H9 (cell line): ENCODE results near the gene CCDC102A. TPM values are rescaled to one million over a fixed set of nuclear protein-coding genes. Genes with fewer than 3 reads are reported as not detected.

Experiments used
- DNase-seq: peaks from one replicate; pipeline ENCODE4 v3.0.0-alpha.2; 2017
- H2AFZ ChIP-seq: one replicate; pipeline ENCODE4 v1.6.1; 2013; ENCODE audit warnings: mild to moderate bottlenecking, low read length, control low read depth, moderate library complexity
- H2AK5ac ChIP-seq: 2 replicates; pipeline ENCODE4 v1.6.1; 2013; ENCODE audit warnings: low read length, control low read depth, mixed read lengths; ENCODE audit not compliant: insufficient read length
- H2BK120ac ChIP-seq: one replicate; pipeline ENCODE4 v1.6.1; 2013; ENCODE audit warnings: low read depth, mild to moderate bottlenecking, low read length, control low read depth, inconsistent platforms; ENCODE audit not compliant: poor library complexity, severe bottlenecking
- H2BK12ac ChIP-seq: 2 replicates; pipeline ENCODE4 v1.6.1; 2013; ENCODE audit warnings: low read length, control low read depth, mixed read lengths, low read depth; ENCODE audit not compliant: insufficient read length
- H2BK15ac ChIP-seq: 2 replicates; pipeline ENCODE4 v1.6.1; 2013; ENCODE audit warnings: low read depth, low read length, control low read depth
- H2BK20ac ChIP-seq: one replicate; pipeline ENCODE4 v1.6.1; 2013; ENCODE audit warnings: low read depth, mild to moderate bottlenecking, low read length, control low read depth, inconsistent platforms; ENCODE audit not compliant: poor library complexity, severe bottlenecking
- H2BK5ac ChIP-seq: 2 replicates; pipeline ENCODE4 v1.6.1; 2013; ENCODE audit warnings: low read length, control low read depth, mixed read lengths; ENCODE audit not compliant: insufficient read length
- H3K14ac ChIP-seq: 2 replicates; pipeline ENCODE4 v1.6.1; 2013; ENCODE audit warnings: low read length, control low read depth; ENCODE audit not compliant: insufficient read depth
- H3K18ac ChIP-seq: 2 replicates; pipeline ENCODE4 v1.6.1; 2013; ENCODE audit warnings: low read depth, mild to moderate bottlenecking, mixed read lengths, low read length, control low read depth; ENCODE audit not compliant: insufficient read length
- H3K23ac ChIP-seq: 2 replicates; pipeline ENCODE4 v1.6.1; 2013; ENCODE audit warnings: low read length, control low read depth, mixed read lengths, low read depth; ENCODE audit not compliant: insufficient read length
- H3K23me2 ChIP-seq: 2 replicates; pipeline ENCODE4 v1.6.1; 2013; ENCODE audit warnings: low read depth, mild to moderate bottlenecking, mixed read lengths, low read length, control low read depth; ENCODE audit not compliant: insufficient read length, poor library complexity, severe bottlenecking
- H3K27ac ChIP-seq: 2 replicates; pipeline ENCODE4 v1.5.1; 2013; ENCODE audit warnings: low read length, control low read depth, mixed read lengths, low read depth; ENCODE audit not compliant: insufficient read length
- H3K27me3 ChIP-seq: 2 replicates; pipeline ENCODE4 v1.6.1; 2013; ENCODE audit warnings: low read length, control low read depth, inconsistent platforms; ENCODE audit not compliant: insufficient read depth
- H3K4ac ChIP-seq: 2 replicates; pipeline ENCODE4 v1.6.1; 2013; ENCODE audit warnings: low read depth, mild to moderate bottlenecking, control low read depth, inconsistent platforms, low read length, moderate library complexity
- H3K4me1 ChIP-seq: 2 replicates; pipeline ENCODE4 v1.6.1; 2013; ENCODE audit warnings: low read length, control low read depth, inconsistent platforms; ENCODE audit not compliant: insufficient read depth
- H3K4me2 ChIP-seq: 2 replicates; pipeline ENCODE4 v1.6.1; 2013; ENCODE audit warnings: low read length, control low read depth, mixed read lengths; ENCODE audit not compliant: insufficient read length, insufficient read depth
- H3K56ac ChIP-seq: 2 replicates; pipeline ENCODE4 v1.6.1; 2013; ENCODE audit warnings: low read depth, mild to moderate bottlenecking, mixed read lengths, low read length, control low read depth; ENCODE audit not compliant: insufficient read length
- H3K79me1 ChIP-seq: 2 replicates; pipeline ENCODE4 v1.6.1; 2013; ENCODE audit warnings: low read depth, mild to moderate bottlenecking, moderate library complexity, low read length, control low read depth, inconsistent platforms; ENCODE audit not compliant: insufficient read depth, poor library complexity, severe bottlenecking
- H3K79me2 ChIP-seq: 2 replicates; pipeline ENCODE4 v1.6.1; 2013; ENCODE audit warnings: low read length, control low read depth, inconsistent platforms; ENCODE audit not compliant: insufficient read depth
- H3K9ac ChIP-seq: 2 replicates; pipeline ENCODE4 v1.6.1; 2013; ENCODE audit warnings: low read length, control low read depth, mixed read lengths; ENCODE audit not compliant: insufficient read length; ENCODE audit errors: extremely low read depth
- H3K9me3 ChIP-seq: one replicate; pipeline ENCODE4 v1.6.1; 2013; ENCODE audit warnings: low read depth, low read length, inconsistent platforms; ENCODE audit not compliant: control insufficient read depth
- H3T11ph ChIP-seq: one replicate; pipeline ENCODE4 v1.6.1; 2013; ENCODE audit warnings: mild to moderate bottlenecking, low read length, control low read depth, inconsistent platforms
- H4K20me1 ChIP-seq: one replicate; pipeline ENCODE4 v1.6.1; 2013; ENCODE audit not compliant: control insufficient read depth, insufficient read length, insufficient read depth
- H4K5ac ChIP-seq: 2 replicates; pipeline ENCODE4 v1.6.1; 2013; ENCODE audit warnings: low read depth, mild to moderate bottlenecking, mixed read lengths, low read length, control low read depth; ENCODE audit not compliant: insufficient read length
- H4K8ac ChIP-seq: replicated peaks from 2 replicates; pipeline ENCODE4 v1.6.1; 2013; ENCODE audit warnings: low read length, control low read depth, mixed read lengths, low read depth; ENCODE audit not compliant: insufficient read length
- H4K91ac ChIP-seq: 2 replicates; pipeline ENCODE4 v1.6.1; 2013; ENCODE audit warnings: low read depth, mild to moderate bottlenecking, moderate library complexity, mixed read lengths, low read length, control low read depth; ENCODE audit not compliant: insufficient read length
- H3K27ac Mint-ChIP-seq, 3 experiments: 2 replicates in 2 of 3; 3 replicates in 1 of 3; pipeline ENCODE4 v1.8.0; 2020 to 2021; ENCODE audit warnings: mixed read lengths in 3 of 3, mild to moderate bottlenecking in 1 of 3, moderate library complexity in 1 of 3
- H3K27me3 Mint-ChIP-seq: 2 replicates; pipeline ENCODE4 v1.8.0; 2021; ENCODE audit warnings: low read depth, mild to moderate bottlenecking, moderate library complexity, mixed read lengths
- H3K36me3 Mint-ChIP-seq, 3 experiments: 2 replicates in 2 of 3; 3 replicates in 1 of 3; pipeline ENCODE4 v1.8.0; 2020 to 2021; ENCODE audit warnings: low read depth in 3 of 3, mixed read lengths in 3 of 3; ENCODE audit not compliant: insufficient read depth in 1 of 3
- H3K4me1 Mint-ChIP-seq, 2 experiments: 2 replicates each; pipeline ENCODE4 v1.8.0; 2020; ENCODE audit warnings: mixed read lengths in 2 of 2
- H3K4me3 Mint-ChIP-seq, 2 experiments: 2 replicates in 1 of 2; 3 replicates in 1 of 2; pipeline ENCODE4 v1.8.0; 2020 to 2021; ENCODE audit warnings: mild to moderate bottlenecking in 2 of 2, mixed read lengths in 2 of 2, moderate library complexity in 1 of 2
- H3K9me3 Mint-ChIP-seq, 2 experiments: 2 replicates in 1 of 2; 3 replicates in 1 of 2; pipeline ENCODE4 v1.8.0; 2020; ENCODE audit warnings: mild to moderate bottlenecking in 2 of 2, mixed read lengths in 2 of 2, moderate library complexity in 1 of 2
- CTCF ChIP-seq: fragments of 200-600 bp; sonication (generic); conservative IDR thresholded peaks from 3 replicates; pipeline ENCODE4 v1.8.0; 2021; ENCODE audit warnings: antibody characterized with exemption, mild to moderate bottlenecking
- WGBS: extraction: QIAGEN DNeasy Blood & Tissue Kit; methylation state at CpG from one replicate; pipeline ENCODE4 v1.1.7; 2013; ENCODE audit warnings: missing lambda C conversion rate, low lambda C conversion rate, mixed read lengths; ENCODE audit not compliant: insufficient read length; ENCODE audit errors: extremely low coverage; 5-methylcytosine and 5-hydroxymethylcytosine counted together
- total RNA-seq: library from RNA; stranded (reverse); gene quantifications from 2 replicates; pipeline ENCODE4 v1.2.1, GENCODE V29; 2021

CCDC102A gene
- total RNA-seq, 1 experiment from 2014 or later, result 8.2 TPM

GRCh38 chr16:57540387-57540786, 4.0 kb upstream of the CCDC102A start:
- peak; percentile 26 for DNase-seq
- Histone ChIP-seq H4K20me1 (no peaks in the 10 kb centered on the region), H3K23ac (no peak overlapping the region), H4K8ac (no peak overlapping the region), H4K5ac (no peak overlapping the region), H3K14ac (no peak overlapping the region), H2BK15ac (no peak overlapping the region), H3K27ac (no peak overlapping the region), H2BK20ac (no peak overlapping the region), H4K91ac (no peak overlapping the region), H3K4ac (no peak overlapping the region), H3K4me1 (peaks cover 5% of the 10 kb centered on the region; the same call in 1 of the 2 replicates), H2BK120ac (no peak overlapping the region), H2BK5ac (no peak overlapping the region), H3K56ac (no peak overlapping the region), H3K4me2 (no peak overlapping the region), H2AFZ (no peak overlapping the region), H3T11ph (no peak overlapping the region), H3K9me3 (no peaks in the 10 kb centered on the region), H3K18ac (no peak overlapping the region), H3K79me1 (no peaks in the 10 kb centered on the region), H3K27me3 (no peaks in the 10 kb centered on the region; the same call in 1 of the 2 replicates), H2AK5ac (no peak overlapping the region), H2BK12ac (no peak overlapping the region), H3K79me2 (no peaks in the 10 kb centered on the region), H3K9ac (no peak overlapping the region), H3K23me2 (peaks cover 4% of the 10 kb centered on the region)
- Mint-ChIP-seq H3K9me3 (no peaks in the 10 kb centered on the region), H3K36me3 (no peaks in the 10 kb centered on the region), H3K4me1 (peaks cover 28 to 34% of the 10 kb centered on the region in 2 experiments), H3K27me3 (peaks cover 45% of the 10 kb centered on the region), H3K27ac (peak overlapping the region in 2 of 3 experiments; percentile 68 to 73; a peak in 4 of 7 replicates), H3K4me3 (no peak overlapping the region)
- TF ChIP-seq CTCF, result no peak
- no CpG with 5 or more reads among the region's 2 CpGs for WGBS
